Stimulated activated CD4-positive, alpha-beta T cell treated with anti-CD3 and anti-CD28 coated beads, Interleukin-4, amount 100 ng/mL, for 24 hours (primary cell): ENCODE results near the gene NCAPD3.
A peak's percentile ranks its signal among the peaks of the same experiment; 100 is the strongest.

Source experiments
- DNase-seq: peaks from one replicate; pipeline ENCODE4 v3.0.0-alpha.2; 2020

NCAPD3 gene

GRCh38 chr11:134155946-134156865 is 67.6 kb downstream of the NCAPD3 start:
- no peak for DNase-seq

GRCh38 chr11:134155456-134155855 is 68.3 kb downstream of the NCAPD3 start:
- DNase-seq, result no peak

DNA sequence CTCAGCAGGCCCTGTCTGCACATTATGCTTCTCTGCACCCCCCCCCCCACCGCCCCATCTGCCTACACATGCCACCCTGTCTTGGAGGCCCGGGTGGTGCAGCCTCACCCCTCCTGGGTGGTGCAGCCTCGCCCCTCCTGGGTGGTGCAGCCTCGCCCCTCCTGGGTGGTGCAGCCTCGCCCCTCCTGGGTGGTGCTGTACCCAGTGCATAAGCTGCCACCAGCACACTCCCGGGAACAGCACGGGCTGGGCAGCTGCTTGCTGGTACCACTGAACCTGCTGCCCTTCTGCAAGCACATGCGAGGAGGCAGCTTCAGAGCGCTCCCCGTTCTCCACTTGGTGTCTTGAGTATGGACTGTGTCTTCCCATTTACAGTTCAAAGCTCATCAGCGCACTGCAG is 69.3 kb downstream of the NCAPD3 start:
- no peak for DNase-seq

DNA sequence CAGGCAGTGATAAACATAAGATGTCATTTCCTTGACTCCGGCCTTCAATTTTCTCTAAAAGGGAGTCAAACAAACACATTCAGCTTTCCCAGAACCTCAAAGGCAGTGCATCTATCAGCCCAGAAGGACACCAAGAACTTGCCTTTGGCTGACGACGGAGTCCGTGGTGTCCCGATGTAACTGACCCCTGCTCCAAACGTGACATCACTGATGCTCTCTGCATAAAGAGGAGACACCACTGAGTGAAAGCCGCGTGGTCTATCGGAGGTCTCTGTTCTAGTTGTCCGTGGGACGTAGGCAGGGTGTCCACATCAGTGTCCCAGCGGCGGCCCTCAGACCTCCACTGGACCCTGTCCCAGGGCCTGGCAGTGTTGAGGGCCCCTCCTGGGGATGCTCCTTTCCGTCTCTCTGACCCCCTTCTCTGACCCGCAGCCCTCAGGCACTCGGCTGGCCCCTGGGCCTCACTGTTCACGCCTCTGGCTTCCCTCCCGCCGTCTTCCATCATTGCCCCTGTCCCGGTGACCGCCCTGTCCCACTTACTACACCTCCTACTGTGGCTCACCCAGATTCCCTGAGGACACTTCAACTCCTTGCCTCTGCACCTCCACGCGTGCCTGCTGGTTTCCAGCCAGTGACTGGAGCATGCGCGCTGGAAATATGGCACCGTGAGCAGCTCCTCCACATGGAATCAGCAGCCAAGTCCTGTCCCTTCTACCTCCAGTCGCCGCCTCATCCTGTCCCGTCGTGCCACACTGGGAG is 70.4 kb downstream of the NCAPD3 start:
- DNase-seq, result no peak

DNA sequence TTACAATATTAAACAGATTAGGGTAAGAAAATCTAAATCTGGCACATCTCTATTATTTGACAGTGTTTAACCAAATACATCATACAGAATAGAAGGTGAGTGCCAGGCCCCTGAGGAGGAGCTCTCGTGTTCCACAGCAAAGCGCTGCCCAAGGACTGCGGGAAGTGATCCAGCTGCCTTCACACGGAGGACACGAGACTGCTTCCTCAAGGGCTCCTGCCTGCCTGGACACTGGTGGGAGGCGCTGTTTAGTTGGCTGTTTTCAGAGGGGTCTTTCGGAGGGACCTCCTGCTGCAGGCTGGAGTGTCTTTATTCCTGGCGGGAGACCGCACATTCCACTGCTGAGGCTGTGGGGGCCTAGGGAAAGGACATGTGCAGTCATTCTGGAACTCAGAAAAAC is 71.1 kb downstream of the NCAPD3 start:
- no peak for DNase-seq

DNA sequence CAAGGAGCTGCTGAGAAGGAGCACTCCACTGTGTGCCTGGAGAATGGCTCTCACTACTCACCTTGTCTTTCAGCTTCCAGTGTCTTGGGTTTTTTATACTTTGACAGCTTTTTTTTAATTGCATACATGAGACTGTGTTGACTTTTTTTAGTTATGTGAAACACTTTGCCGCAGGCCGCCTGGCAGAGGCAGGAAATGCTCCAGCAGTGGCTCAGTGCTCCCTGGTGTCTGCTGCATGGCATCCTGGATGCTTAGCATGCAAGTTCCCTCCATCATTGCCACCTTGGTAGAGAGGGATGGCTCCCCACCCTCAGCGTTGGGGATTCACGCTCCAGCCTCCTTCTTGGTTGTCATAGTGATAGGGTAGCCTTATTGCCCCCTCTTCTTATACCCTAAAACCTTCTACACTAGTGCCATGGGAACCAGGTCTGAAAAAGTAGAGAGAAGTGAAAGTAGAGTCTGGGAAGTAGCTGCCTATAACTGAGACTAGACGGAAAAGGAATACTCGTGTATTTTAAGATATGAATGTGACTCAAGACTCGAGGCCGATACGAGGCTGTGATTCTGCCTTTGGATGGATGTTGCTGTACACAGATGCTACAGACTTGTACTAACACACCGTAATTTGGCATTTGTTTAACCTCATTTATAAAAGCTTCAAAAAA is 72.6 kb downstream of the NCAPD3 start:
- no peak for DNase-seq

DNA sequence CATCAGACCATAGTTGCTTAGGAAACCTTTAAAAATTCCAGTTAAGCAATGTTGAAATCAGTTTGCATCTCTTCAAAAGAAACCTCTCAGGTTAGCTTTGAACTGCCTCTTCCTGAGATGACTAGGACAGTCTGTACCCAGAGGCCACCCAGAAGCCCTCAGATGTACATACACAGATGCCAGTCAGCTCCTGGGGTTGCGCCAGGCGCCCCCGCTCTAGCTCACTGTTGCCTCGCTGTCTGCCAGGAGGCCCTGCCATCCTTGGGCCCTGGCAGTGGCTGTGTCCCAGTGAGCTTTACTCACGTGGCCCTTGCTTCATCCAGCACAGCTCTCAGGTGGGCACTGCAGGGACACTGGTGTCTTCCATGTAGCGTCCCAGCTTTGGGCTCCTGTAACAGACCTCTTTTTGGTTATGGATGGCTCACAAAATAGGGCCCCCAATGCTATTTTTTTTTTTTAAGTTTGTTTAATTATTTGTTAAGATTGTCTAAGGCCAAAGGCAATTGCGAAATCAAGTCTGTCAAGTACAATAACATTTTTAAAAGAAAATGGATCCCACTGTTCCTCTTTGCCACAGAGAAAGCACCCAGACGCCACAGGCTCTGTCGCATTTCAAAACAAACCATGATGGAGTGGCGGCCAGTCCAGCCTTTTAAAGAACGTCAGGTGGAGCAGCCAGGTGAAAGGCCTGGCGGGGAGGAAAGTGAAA is 73.4 kb downstream of the NCAPD3 start:
- no peak for DNase-seq

- DNase-seq, result no peak
These were observed 74.4 kb downstream of the NCAPD3 start for GRCh38 chr11:134149371-134149770.

- no peak for DNase-seq
These were observed 77.2 kb downstream of the NCAPD3 start for GRCh38 chr11:134146598-134146997.

- no peak for DNase-seq
These were observed 78.1 kb downstream of the NCAPD3 start for GRCh38 chr11:134145715-134146114.

GRCh38 chr11:134144744-134145143 is 79.0 kb downstream of the NCAPD3 start:
- DNase-seq, result no peak

GRCh38 chr11:134143801-134144200 is 80.0 kb downstream of the NCAPD3 start:
- DNase-seq, result no peak

DNA sequence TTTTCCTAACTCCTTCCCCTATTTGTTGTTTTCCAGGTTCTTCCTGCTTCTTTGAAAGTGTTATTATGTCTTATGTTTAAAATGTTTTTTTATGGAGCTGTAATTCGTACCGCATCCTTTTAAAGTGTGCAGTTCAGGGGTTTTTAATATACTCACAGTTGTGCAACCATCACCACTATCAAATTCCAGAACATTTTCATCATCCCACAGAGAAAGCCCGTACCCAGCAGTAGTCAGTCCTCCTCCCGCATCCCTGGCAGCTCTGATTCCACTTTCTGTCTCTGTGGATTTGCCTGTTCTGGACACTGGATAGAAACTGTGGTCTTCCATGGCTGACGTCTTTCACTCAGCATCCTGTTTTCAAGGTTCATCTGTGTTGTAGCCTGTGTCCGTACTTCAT is 81.2 kb downstream of the NCAPD3 start:
- DNase-seq, result no peak

GRCh38 chr11:134140961-134141490 is 82.7 kb downstream of the NCAPD3 start:
- DNase-seq, result no peak

DNA sequence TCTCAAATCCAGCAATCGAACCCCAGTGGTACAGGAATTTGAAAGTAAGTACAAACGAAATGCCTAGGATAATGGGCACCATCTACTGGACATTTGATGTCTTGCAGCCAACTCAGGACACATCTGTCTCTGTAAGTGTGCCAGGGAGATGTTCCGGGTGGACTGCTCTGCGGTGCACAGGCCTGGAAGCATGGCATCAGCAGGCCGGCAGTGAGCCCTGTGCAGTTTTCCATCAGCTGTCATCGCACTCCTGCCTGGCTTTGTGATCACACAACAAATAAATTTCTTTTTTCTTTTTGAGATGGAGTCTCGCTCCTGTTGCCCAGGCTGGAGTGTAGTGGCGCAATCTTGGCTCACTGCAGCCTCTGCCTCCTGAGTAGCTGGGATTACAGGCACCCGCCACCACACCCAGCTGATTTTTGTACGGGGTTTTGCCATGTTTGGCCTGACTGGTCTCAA is 83.9 kb downstream of the NCAPD3 start:
- peak; percentile 47 for DNase-seq

DNA sequence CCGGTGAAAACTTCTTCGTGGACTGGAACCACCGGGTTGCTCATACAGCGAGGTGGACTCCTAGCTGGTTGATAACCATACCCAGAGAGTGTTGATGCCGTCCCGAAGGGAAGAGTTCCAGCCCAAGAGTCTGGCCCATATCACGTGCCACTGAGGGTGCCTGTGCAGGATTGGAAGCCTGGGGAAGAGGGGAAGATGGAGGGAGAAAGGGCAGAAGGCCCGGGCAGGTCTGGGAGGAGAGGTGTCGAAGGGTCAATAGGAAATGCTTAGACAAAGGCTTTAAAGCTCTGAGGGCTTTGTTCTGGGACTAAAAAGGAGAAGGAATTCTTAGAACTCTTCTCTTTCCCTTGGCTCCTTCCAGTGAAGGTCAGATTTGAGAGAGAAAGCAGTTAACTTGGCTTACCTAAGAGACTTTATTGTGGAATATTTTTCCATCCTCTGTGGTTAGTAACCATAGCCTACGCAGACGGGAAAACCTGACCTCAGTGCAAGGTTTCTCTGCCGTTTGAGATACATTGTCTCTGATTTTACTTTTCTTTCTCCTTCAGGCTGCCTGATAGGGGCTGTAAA is 84.4 kb downstream of the NCAPD3 start:
- DNase-seq, result no peak

DNA sequence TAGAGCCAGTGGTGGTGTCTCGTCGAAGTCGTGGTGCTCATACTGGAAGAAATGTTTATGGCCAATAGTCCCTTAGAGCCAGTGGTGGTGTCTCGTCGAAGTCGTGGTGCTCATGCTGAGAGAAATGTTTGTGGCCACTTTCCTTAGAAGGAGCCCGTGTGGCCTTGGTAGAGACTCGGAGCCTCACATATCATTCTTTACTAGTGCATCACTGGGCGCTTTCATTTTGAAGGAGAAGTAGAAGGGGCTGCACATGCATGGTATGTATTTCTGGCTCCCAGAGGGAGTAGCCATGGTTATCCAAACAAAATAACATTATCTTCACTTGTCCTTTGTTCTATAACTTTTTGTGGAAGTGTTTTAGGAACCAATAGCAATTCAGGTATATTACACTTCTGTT is 85.4 kb downstream of the NCAPD3 start:
- no peak for DNase-seq

- DNase-seq, result no peak
These were observed 89.6 kb downstream of the NCAPD3 start for GRCh38 chr11:134134167-134134566.

- no peak for DNase-seq
These were observed 91.0 kb downstream of the NCAPD3 start for GRCh38 chr11:134132808-134133207.

GRCh38 chr11:134131628-134132244 is 92.0 kb downstream of the NCAPD3 start:
- DNase-seq, result no peak

DNA sequence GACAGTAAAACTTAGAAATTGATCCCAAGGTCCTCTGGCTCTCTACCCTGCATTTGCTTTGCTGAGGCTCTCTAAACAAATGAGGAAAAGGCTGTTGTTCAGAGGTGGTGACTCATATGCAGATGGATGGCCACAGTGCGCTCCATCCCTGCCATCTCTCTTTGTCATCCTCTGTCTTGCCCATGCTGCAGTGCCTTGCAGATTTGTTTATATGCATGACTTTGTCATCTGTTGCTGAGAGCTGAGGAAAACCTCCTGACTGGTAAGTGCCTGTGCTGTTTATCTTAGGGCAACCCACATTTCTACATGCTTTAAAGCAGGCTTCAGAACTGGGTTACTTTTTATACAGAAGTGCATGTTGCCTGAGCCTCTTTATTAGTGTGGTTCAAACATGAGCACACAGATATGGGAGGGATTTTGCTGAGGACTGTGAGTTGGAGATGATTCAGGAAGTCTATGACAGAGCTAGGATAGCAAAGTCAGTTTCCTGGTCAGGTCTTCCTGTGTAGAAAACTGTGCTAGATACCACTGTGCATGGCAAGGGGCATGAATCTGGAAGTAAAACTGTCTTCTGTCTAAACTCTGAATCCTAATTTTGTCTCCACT is 97.4 kb downstream of the NCAPD3 start:
- DNase-seq, result no peak
